Activated CD8-positive, alpha-beta T cell treated with anti-CD3 and anti-CD28 coated beads, Interleukin-2, amount 10 ng/mL, durations not matched to agents 7 days and 5 days (primary cell): Measurements from ENCODE around the gene AGO3. TPM values are rescaled to one million over a fixed set of nuclear protein-coding genes. Genes with fewer than 3 reads are reported as not detected.

Source experiments
- ATAC-seq: fragments of 150-1000 bp; cut with Tn5 transposase; one replicate; pipeline ENCODE4 v1.10.0; 2021; ENCODE audit warnings: moderate library complexity
- CTCF ChIA-PET: fragments of 350-600 bp; sonication (Branson Sonifier 250); formaldehyde crosslinking; loops from one replicate; lab custom pipeline; 2021; ENCODE audit warnings: antibody characterized with exemption; lab: Charles Lee
- POLR2A ChIA-PET: fragments of 350-600 bp; sonication (Branson Sonifier 250); formaldehyde crosslinking; loops from one replicate; lab custom pipeline; 2021; ENCODE audit warnings: antibody characterized with exemption; lab: Charles Lee
- DNase-seq: peaks from one replicate; pipeline ENCODE4 v3.0.0-alpha.2; 2020
- H3K27ac Mint-ChIP-seq: one replicate; pipeline ENCODE4 v1.8.0; 2021; ENCODE audit warnings: mild to moderate bottlenecking, mixed read lengths
- H3K27me3 Mint-ChIP-seq: one replicate; pipeline ENCODE4 v1.8.0; 2021; ENCODE audit warnings: low read depth, mixed read lengths
- H3K36me3 Mint-ChIP-seq: one replicate; pipeline ENCODE4 v1.8.0; 2021; ENCODE audit warnings: low read depth, mixed read lengths
- H3K4me1 Mint-ChIP-seq: one replicate; pipeline ENCODE4 v1.8.0; 2021; ENCODE audit warnings: low read depth, mixed read lengths
- H3K4me3 Mint-ChIP-seq: one replicate; pipeline ENCODE4 v1.8.0; 2021; ENCODE audit warnings: mild to moderate bottlenecking, mixed read lengths
- H3K9me3 Mint-ChIP-seq: one replicate; pipeline ENCODE4 v1.8.0; 2022; ENCODE audit warnings: mixed read lengths; ENCODE audit not compliant: insufficient read depth
- total RNA-seq, 2 experiments: library from RNA; stranded (reverse); gene quantifications; one replicate each; pipeline ENCODE4 v1.2.3, GENCODE V29; 2021

Gene AGO3
- total RNA-seq, 2 experiments from 2014 or later, result 27.2 to 30.2 TPM

- DNase-seq (no peak), ATAC-seq (no peak)
- H3K27ac Mint-ChIP-seq, result peak overlapping the region; percentile 15
- peaks cover 39% of the 10 kb centered on the region for H3K36me3 Mint-ChIP-seq
- peaks cover 21% of the 10 kb centered on the region for H3K4me1 Mint-ChIP-seq
- ChIA-PET POLR2A (interaction anchor here (0.6 to 0.8 kb wide), 2 partner anchors 18 to 60 kb away, joined by 3 read pairs; no protein-coding TSS in a partner anchor), CTCF (interaction anchor here (1.5 to 21.8 kb wide), 2 partner anchors 42 to 58 kb away, joined by 4 to 349 read pairs; partner anchors contain the start of gene TRAPPC3)
- H3K27me3 Mint-ChIP-seq, result no peaks in the 10 kb centered on the region
- H3K4me3 Mint-ChIP-seq, result no peak overlapping the region
- H3K9me3 Mint-ChIP-seq, result no peaks in the 10 kb centered on the region
Measured at GRCh38 chr1:36091698-36092097, 160.8 kb downstream of the AGO3 start.

- Mint-ChIP-seq H3K36me3 (peaks cover 39% of the 10 kb centered on the region), H3K27me3 (no peaks in the 10 kb centered on the region), H3K4me3 (no peak overlapping the region), H3K4me1 (peaks cover 21% of the 10 kb centered on the region), H3K27ac (peak overlapping the region; percentile 34), H3K9me3 (no peaks in the 10 kb centered on the region)
- no peak for DNase-seq
- no peak for ATAC-seq
- CTCF ChIA-PET, result interaction anchor here (1.5 to 21.8 kb wide), 2 partner anchors 42 to 57 kb away, joined by 4 to 349 read pairs; partner anchors contain the start of gene TRAPPC3
- POLR2A ChIA-PET, result interaction anchor here (0.6 to 0.8 kb wide), 2 partner anchors 18 to 60 kb away, joined by 3 read pairs; no protein-coding TSS in a partner anchor
Measured at GRCh38 chr1:36092166-36092797, 161.4 kb downstream of the AGO3 start.

- Mint-ChIP-seq H3K27ac (no peak overlapping the region), H3K27me3 (no peaks in the 10 kb centered on the region), H3K4me1 (peaks cover 21% of the 10 kb centered on the region), H3K9me3 (no peaks in the 10 kb centered on the region), H3K36me3 (peaks cover 39% of the 10 kb centered on the region), H3K4me3 (no peak overlapping the region)
- ChIA-PET CTCF (interaction anchor here (1.5 to 21.8 kb wide), 2 partner anchors 41 to 57 kb away, joined by 4 to 349 read pairs; partner anchors contain the start of gene TRAPPC3), POLR2A (no interaction called here)
- ATAC-seq, result no peak
- DNase-seq, result no peak
Measured at GRCh38 chr1:36092798-36093185, 161.9 kb downstream of the AGO3 start.

- ChIA-PET CTCF (interaction anchor here (21.8 kb wide), 1 partner anchor 41 kb away, joined by 349 read pairs; no protein-coding TSS in a partner anchor), POLR2A (no interaction called here)
- no peak for ATAC-seq
- H3K36me3 Mint-ChIP-seq, result peaks cover 39% of the 10 kb centered on the region
- no peak overlapping the region for H3K27ac Mint-ChIP-seq
- no peaks in the 10 kb centered on the region for H3K27me3 Mint-ChIP-seq
- no peak for DNase-seq
- no peaks in the 10 kb centered on the region for H3K9me3 Mint-ChIP-seq
- H3K4me1 Mint-ChIP-seq, result peaks cover 19% of the 10 kb centered on the region
- H3K4me3 Mint-ChIP-seq, result no peak overlapping the region
Measured at GRCh38 chr1:36093226-36093625, 162.3 kb downstream of the AGO3 start.

- H3K36me3 Mint-ChIP-seq, result peaks cover 39% of the 10 kb centered on the region
- H3K4me1 Mint-ChIP-seq, result peaks cover 16% of the 10 kb centered on the region
- ChIA-PET CTCF (interaction anchor here (1.1 to 21.8 kb wide), 3 partner anchors 40 to 57 kb away, joined by 3 to 349 read pairs (median 3); no protein-coding TSS in a partner anchor), POLR2A (no interaction called here)
- ATAC-seq (no peak), DNase-seq (no peak)
- no peak overlapping the region for H3K4me3 Mint-ChIP-seq
- H3K27ac Mint-ChIP-seq, result no peak overlapping the region
- no peaks in the 10 kb centered on the region for H3K9me3 Mint-ChIP-seq
- H3K27me3 Mint-ChIP-seq, result no peaks in the 10 kb centered on the region
Measured at GRCh38 chr1:36093929-36094328, 163.0 kb downstream of the AGO3 start.

- DNase-seq (no peak), ATAC-seq (no peak)
- Mint-ChIP-seq H3K4me1 (peaks cover 14% of the 10 kb centered on the region), H3K4me3 (no peak overlapping the region), H3K27ac (no peak overlapping the region), H3K9me3 (no peaks in the 10 kb centered on the region), H3K27me3 (no peaks in the 10 kb centered on the region), H3K36me3 (peaks cover 34% of the 10 kb centered on the region)
- ChIA-PET POLR2A (no interaction called here), CTCF (interaction anchor here (1.0 to 21.8 kb wide), 5 partner anchors 24 to 93 kb away, joined by 3 to 349 read pairs (median 3); no protein-coding TSS in a partner anchor)
Measured at GRCh38 chr1:36094621-36095061, 163.7 kb downstream of the AGO3 start.

- DNase-seq (no peak), ATAC-seq (no peak)
- Mint-ChIP-seq H3K4me3 (no peak overlapping the region), H3K27ac (no peak overlapping the region), H3K27me3 (no peaks in the 10 kb centered on the region), H3K36me3 (peaks cover 27% of the 10 kb centered on the region), H3K4me1 (peaks cover 15% of the 10 kb centered on the region), H3K9me3 (no peaks in the 10 kb centered on the region)
- ChIA-PET CTCF (interaction anchor here (1.0 to 21.8 kb wide), 4 partner anchors 23 to 189 kb away, joined by 3 to 349 read pairs (median 5); no protein-coding TSS in a partner anchor), POLR2A (no interaction called here)
Measured at GRCh38 chr1:36095760-36096405, 165.0 kb downstream of the AGO3 start.

GRCh38 chr1:36096500-36097432 is 165.9 kb downstream of the AGO3 start:
- DNase-seq (no peak), ATAC-seq (no peak)
- H3K27ac Mint-ChIP-seq, result peak overlapping the region; percentile 63
- no peaks in the 10 kb centered on the region for H3K27me3 Mint-ChIP-seq
- no peaks in the 10 kb centered on the region for H3K9me3 Mint-ChIP-seq
- H3K4me3 Mint-ChIP-seq, result no peak overlapping the region
- ChIA-PET CTCF (interaction anchor here (1.2 to 21.8 kb wide), 4 partner anchors 22 to 189 kb away, joined by 3 to 349 read pairs (median 5); no protein-coding TSS in a partner anchor), POLR2A (interaction anchor here (0.6 kb wide), 2 partner anchors 7 to 185 kb away, joined by 3 read pairs; no protein-coding TSS in a partner anchor)
- H3K36me3 Mint-ChIP-seq, result peaks cover 20% of the 10 kb centered on the region
- peaks cover 10% of the 10 kb centered on the region for H3K4me1 Mint-ChIP-seq

- no peak for DNase-seq
- peaks cover 9% of the 10 kb centered on the region for H3K36me3 Mint-ChIP-seq
- no peak for ATAC-seq
- POLR2A ChIA-PET, result no interaction called here
- H3K4me3 Mint-ChIP-seq, result no peak overlapping the region
- no peak overlapping the region for H3K27ac Mint-ChIP-seq
- no peaks in the 10 kb centered on the region for H3K27me3 Mint-ChIP-seq
- peaks cover 10% of the 10 kb centered on the region for H3K4me1 Mint-ChIP-seq
- H3K9me3 Mint-ChIP-seq, result no peaks in the 10 kb centered on the region
- CTCF ChIA-PET, result interaction anchor here (1.2 to 21.8 kb wide), 4 partner anchors 36 to 188 kb away, joined by 3 to 349 read pairs (median 21); no protein-coding TSS in a partner anchor
Measured at GRCh38 chr1:36097693-36098585, 167.0 kb downstream of the AGO3 start.

- Mint-ChIP-seq H3K27ac (no peak overlapping the region), H3K36me3 (peaks cover 2% of the 10 kb centered on the region), H3K9me3 (no peaks in the 10 kb centered on the region), H3K4me1 (peaks cover 10% of the 10 kb centered on the region), H3K4me3 (no peak overlapping the region), H3K27me3 (no peaks in the 10 kb centered on the region)
- ATAC-seq (no peak), DNase-seq (no peak)
- POLR2A ChIA-PET, result no interaction called here
- CTCF ChIA-PET, result interaction anchor here (1.5 to 21.8 kb wide), 3 partner anchors 35 to 187 kb away, joined by 4 to 349 read pairs (median 36); no protein-coding TSS in a partner anchor
Measured at GRCh38 chr1:36098650-36099365, 167.9 kb downstream of the AGO3 start.
